Activated CD4-positive, CD25-positive, alpha-beta regulatory T cell treated with anti-CD3 and anti-CD28 coated beads, Interleukin-2, amount 50 U/mL, for 72 hours (primary cell): ENCODE measurements around the gene RASGRP2.

Experiments used
- DNase-seq: peaks from one replicate; pipeline ENCODE4 v3.0.0; 2021

RASGRP2 gene

DNA sequence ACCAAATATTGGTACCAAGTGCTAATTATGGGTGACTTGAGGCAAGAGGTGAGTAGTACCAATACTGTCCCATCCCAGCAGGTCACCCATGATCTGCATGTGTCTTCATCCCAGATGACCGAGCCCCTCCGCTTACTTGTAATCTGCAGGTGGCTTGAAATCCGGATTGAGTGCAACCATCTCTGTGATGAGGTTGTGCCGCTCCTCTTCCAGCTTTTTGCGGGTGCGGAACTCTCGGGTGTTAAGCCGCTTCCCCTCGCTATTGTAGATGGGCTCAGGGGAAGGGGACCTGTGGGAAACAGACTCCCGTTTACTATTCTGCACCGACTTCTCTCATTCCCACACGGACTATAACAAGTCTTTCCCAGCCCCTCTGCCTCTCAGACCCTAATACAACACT is 26.2 kb upstream of the RASGRP2 start:
- DNase-seq: peak; percentile 21

DNA sequence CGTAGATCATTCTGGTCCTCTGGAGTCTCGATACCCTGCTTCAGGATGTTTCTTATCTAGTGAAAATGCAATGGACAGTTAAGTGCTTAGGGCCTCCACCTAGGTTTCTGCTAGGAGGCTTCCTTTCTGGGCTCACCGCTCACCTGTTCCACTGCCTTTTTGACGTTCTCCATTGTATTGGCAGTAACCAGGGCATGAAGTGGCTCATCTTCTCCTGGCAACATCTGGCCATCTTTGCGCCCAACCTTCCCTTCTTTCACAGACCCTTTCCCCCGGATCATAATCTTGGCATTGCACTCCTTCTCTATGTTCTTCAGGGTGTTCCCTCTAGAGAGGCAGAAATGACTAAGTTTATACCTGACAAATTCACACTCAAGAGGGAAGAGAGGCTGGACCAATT is 25.3 kb upstream of the RASGRP2 start:
- DNase-seq: peak; percentile 8

DNA sequence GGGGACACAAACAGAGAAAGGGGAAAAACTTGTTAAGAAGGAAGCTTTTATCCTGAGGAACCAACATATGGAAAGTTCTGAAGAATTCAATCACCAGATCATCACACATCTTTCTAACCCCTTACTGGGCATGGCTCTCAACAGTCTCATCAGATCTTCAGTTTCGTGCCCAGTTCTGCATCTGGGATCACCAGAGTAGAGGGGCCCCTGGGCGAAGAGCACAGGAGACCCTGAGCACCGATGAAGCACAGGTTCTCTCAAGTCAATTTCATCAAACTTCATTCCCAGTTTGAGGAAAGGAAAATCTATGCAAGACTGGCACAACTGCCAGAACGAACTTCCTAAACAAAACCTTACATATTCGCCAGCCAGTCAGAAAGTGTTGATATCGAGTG is 24.4 kb upstream of the RASGRP2 start:
- no peak for DNase-seq

DNA sequence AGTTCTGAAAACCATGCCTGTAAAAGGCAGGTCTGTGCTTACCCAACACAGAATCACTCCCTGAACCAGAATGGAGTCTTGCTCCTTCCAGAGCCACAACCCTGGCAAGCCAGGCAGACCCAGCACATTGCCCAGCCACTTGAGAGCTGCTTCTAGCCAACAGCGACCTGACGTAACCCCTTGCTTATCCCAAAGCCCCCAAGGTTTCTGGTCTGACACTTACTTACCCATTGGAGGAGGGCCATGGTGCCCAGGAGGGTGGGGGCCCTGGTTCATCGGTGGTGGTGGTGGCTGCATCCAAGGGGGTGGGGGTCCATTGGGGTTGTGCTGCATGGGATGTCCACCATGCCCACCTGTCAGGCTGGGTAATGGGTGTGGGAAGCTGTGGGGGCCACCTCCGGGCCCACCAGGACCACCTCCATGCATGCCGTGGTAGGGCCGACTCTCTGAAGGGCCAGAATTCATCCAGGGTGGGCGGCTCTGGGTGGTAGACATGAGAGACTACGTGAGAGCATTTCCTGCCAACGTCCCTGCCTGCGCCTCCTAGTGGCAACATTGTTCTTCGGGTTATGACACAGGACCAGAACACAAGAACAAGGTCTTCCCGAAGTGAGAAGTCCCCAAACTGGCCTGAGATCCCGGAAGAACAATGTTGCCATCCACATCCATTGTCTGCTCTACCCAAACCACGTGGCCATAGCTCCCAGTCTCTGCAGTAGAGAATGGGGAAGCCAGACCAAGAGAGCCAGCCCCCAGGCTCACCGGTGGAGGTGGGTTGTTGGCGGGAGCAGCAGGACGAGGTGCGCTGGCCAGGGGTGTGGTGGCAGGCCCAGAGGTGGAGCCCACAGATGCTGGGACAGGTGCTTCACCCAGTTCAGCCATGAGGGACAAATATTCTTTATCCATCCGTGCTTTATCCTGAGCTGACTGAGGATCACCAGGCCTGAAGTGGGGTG is 23.7 kb upstream of the RASGRP2 start:
- DNase-seq: peak; percentile 77

DNA sequence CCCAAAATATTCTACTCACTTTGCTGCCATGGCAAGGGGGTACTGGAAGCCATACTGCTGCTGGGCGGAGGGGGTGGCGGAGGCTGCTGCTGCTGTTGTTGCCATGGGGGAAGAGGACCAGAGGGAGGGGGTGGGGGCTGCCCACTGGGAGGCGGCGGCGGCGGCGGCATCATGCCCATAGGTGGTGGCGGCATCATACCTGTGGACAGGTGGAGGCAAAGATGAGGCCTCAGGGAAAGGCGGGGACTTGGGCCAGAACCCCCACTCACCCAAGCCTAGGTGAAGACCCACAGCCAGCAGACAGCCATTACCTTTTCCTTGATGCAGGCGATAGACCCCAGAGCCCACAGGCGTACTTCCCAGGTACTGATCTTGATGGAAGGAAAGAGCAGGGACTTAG is 22.9 kb upstream of the RASGRP2 start:
- peak; percentile 26 for DNase-seq

DNA sequence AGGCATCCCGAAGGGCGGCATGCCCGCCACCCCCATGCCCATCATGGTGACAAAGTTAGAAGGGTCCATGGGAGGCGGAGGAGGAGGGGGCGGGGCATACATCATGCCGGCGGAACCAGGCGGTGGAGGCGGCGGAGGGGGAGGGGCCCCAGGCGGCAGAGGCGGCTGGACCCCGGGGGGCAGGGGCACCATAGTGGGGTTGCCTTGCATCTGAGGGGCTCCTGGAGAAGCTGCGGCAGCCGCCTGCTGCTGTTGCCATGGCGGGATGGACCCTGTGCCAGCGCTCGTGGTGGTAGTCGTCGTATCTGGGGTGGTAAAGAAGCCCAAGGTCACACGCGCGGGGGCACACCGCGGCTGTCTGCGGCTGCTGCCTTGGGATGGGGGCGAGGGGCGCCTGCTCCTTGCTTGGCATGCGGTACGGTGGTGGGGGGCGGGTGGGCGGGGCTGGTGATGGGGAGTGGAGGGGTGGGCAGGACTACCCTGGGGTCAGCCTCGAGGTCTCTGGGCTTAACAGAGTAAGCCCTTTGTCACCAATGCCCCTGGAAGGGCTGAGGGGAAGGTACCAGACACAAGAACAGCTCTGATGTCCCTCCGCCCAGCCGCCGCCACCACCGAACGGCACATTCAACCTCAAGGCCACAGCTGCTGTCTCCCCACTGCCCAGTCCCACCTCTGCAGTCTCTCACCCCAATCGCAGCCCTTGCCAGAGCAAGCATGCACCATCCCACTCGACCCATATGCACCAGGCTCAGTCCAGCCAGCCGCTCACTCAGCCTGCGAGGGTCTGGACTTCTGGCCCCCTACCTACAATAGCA is 22.1 kb upstream of the RASGRP2 start:
- DNase-seq: peak; percentile 30

DNA sequence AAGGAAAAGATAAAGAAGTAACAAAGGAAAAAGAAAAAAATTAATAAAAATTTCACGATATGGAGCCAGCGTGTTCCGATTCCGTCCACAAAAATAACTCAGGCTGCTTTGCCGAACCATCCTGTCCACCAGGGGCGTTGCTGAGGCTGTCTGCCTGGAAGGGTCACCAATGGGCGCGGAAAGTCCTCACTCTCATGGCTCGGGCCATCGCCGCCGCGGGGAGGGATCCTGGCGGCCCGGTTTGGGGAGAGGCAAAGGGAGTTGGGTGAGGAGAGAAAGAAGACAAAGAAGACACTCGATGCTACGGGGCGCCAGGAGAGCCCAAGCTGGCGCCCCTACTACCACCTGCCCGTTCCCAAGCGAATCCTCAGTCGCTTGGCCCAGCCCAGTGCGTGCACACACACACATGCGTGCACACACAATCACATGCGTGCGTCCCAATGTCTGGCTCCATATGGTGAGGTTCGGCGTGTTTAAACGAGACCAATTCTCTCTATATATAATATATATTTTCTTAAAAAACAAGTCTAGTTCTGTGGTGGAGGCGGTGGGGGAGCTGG is 21.4 kb upstream of the RASGRP2 start:
- DNase-seq: peak; percentile 29

DNA sequence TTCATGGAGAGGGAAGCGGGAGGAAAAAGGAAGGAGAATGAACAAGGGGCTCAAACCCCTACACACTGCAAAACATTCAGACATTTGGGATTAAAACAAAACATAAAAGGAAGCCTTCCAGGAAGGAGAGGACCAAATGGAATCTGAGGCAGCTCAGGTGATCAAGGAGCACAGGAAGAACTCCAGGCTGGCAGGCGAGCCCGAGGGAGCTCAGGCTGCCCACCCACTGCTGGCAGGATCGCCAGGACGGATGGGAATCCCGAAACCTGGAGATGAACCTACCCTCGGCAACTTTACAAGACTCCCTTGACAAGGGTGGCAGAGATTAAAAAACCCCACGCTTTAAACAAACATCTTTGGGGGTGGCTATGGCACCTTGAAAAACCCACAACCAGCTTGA is 20.8 kb upstream of the RASGRP2 start:
- peak; percentile 15 for DNase-seq

DNA sequence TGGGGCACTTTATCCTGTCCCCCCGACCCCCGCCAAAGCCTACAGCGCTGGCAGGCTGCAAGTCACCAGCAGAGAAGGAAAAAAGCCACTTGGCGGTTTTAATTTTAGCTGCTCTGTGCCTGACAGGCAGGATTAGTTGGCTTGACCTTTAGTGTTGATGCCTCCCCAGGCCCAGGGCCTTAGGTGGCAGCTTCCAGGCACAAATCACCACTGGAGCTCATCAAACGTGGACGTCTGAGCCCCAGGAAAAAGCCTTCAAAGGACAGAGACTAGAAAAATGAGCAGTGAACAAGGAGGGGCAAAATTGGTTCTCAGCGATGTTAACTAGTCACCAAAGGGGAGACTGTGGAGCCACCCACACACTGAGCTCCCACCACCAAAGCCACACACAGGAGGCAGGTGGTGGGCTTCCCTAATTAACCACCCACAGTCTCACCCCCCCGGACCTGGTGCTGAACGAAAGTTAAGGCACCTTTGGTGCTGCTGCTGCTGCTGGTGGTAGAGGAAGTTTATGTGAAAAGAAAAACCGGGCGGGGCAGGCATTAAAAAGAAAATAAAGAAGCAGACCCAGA is 20.2 kb upstream of the RASGRP2 start:
- peak; percentile 32 for DNase-seq

DNA sequence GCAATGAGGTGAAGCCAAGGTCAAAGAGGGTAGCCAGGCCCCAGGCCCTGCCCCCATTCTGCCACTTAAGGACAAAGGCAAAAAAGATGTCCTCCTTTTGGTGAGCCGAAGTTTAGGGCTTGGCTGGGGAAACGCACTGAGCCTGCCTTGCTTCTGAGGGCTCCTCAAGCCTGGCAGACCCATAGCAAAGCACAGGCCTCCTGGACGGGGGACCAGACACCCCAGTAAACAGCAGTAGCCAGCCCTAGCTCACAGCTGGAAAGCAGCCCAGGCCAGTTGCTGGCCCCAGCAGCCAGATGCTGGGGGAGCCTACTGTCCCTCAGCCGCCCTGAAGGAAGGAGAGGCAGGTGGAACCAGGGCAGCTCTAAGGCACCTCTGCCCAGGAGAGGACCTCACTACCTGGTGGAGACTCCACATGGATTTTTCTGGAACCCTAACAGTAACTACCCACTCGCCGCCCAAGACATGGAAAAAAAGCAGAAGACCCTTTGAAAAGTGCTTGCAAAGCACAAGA is 19.6 kb upstream of the RASGRP2 start:
- peak; percentile 30 for DNase-seq

DNA sequence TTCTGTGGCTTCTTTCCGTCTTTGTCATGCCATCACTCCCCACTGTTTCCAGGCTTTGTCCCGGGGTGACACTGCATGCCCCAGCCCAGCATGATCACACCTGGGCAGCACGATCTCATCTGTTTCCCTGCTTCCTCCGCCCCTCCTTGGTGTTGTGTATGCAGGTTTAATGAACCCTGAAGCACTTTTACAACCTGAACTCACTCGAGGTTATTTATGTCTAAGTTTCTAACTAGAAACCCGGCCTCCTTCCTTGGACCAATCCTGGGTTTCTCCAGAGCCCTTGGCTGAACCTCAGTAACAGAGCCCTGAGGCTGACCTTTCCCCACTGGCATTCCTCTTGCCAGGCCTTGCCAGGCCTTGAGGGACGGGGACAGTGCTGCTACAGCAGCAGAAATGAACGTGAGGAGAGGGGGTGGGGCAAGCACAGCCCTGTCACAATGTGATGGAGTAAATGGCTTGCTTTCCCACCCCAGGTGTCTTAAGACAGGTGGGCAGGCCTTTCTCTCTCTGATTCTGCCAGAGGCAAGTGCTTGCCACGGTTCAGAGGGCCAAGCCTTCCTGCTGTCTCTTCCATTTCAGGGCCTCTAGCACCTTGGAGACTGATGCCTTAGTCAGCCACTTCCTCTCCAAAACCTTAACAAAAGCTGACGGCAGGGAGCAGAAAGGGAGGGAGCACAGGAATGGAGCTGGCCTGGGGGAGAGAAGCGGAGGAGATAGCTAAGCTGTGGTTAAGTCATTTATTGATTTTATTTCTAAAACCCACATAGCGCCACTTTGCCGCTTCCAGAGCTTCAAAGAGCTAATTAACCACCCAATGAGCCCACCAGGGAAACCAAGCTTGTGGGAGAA is 19.0 kb upstream of the RASGRP2 start:
- peak; percentile 28 for DNase-seq

DNA sequence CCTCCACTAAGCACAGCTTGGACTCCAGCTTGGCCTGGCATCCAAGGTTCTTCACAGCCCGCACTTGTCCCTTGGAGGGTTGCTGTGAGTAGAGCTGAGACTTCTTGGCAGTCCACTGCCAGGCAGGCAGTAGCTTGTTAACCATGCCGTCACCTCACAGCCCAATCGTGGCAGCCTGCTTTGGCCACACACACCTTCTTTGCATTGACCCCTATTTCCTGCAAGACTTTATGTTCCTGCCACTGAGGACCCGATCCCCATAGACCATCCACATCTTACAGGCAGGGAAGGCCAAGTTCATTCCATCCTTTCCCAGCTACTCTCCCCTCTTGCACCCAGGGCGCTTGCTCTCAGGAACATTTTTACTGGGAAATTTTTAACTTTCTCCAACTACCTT is 18.3 kb upstream of the RASGRP2 start:
- peak; percentile 28 for DNase-seq

DNA sequence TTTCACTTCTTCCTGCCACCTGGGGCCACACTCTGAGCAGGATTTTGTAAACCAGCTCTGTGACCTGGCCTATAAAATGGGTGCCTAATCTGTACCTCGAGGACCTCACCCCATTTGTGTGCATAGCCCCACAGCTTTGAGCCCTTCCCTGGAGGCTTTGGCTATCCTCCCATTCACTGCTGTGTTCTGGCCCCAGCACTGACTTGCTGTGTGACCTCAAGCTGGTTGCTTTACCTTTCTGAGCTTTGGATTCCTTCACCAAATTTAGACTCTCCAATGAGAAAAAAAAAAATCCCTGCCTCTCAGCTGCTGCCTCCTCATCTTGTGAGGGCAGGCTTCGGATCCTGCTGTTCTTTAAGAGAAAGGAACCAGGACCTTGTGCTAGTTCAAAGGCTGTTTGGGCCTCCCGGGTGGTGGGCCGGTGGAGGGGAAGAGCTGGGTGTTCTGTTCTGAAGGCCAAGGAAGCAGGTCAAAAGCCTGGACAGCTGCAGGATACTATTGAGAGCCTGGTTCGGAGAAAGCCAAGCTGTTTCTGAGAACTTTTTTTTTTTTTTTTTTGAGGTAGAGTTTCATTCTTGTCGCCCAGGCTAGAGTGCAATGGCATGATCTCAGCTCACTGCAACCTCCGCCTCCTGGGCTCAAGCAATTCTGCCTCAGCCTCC is 16.9 kb upstream of the RASGRP2 start:
- peak; percentile 29 for DNase-seq

DNA sequence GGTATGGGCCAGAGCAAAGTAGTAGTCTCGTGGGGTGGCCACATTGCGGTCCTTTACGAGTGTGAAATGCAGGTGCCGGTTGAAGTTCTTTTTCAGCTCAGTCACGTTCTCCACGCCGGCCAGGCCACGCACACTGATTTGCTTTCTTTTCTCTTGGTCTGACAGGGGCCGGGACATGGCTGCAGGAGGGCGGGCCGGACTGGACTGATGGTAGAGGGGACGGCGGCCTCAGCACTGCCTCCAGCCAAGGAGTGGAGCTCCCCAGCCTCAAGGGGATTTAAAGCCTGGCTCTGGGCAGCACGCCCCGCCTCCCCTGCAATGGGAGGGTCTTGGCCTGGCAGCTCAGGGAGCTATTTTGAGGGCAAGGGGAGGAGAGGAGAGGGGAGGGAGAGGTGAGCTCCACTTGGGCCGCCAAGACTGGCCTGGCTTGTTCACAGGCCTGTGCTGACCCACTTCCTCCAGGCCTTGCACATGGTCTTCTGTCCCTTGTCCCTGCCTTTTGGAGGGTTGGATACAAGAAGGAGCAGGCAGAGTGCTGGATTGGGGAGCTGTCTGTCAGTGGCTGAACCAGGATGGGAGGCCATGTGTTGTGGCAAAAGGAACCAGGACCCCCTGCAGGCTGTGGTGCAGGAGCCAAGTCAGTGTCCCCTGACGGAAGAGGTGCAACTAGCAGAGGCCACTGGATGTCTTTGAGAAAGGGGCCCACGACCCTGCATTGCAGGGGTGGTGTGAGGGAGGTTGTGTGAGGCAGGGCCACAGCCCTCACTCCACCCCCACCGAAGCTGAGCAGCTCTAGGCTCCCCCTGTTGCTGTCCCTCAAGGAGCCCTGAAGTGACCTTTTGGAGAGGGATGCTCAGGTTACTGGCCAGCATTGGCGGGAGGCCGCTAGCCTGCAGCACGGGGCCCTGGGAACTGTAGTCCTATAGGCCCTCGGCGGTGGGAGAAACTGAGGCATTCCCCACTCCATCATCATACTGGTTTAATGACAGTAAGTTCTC is 16.1 kb upstream of the RASGRP2 start, which contains the start of gene PYGM:
TSS of gene PYGM (minus strand) at position 253 of the 998 bp plus-strand sequence. CDS start at position 177, 76 bp downstream.
- peak; percentile 22 for DNase-seq

DNA sequence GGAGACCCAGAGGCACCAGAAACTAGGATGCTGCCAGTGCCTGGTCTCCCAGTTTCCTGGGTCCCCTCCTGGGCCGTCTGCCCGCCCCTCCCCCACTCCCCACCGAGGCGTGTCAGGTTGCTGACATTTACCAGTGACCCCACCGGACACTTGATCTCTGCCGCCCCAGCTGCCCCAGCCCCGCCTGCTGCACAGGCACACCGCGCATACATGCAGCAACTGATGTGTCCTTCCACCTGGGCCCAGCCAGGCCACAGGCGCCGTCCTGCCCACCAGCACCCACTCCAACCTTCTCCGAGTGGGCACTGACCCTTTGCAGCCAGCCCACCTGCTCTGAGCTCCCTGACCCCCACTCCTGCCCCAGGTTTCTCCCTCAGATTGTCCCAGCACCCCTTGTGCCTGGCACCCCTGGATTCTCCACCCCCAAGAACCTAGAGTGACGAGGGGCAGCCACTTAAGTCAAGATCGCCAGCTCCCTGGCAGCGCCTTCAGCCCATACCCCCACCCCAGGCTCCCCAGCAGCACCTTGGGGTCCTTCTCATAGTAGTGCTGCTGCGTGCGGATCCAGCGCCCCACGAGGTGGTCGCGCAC is 15.3 kb upstream of the RASGRP2 start:
- DNase-seq: no peak

DNA sequence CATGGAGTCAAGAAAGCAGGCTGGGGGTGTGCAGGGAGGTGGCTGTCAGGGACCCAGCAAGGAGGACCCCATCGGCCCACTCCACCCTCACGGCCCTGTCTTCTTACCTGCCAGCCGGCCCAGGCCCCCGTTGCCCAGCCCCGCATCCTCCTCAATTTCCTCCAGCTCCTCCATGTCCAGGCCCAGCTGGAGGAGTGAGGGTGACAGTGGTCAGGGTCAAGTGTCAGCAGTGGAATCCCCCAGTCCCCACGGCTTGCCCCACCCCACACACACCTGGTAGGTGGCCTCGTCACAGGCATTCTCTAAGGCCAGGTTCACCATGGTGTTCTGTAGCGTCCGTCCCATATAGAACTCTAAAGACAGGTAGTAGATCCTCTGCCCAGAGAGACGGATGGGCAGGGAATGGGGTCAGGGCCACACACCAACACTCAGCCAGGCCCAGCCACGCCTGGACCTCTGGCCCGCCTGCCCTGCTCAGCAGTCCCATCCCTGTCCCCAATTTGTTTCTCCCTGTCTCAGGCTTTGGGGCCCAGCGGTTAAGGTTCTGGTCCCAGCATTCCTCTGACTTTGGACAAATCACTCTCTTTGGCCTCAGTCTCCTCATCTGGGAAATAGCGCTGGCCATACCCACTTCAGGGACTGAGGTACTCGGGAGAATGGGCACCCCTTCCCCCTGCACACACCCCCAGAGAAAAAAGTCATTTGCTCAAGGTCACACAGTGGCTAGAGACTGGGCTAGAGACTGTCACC is 14.6 kb upstream of the RASGRP2 start:
- DNase-seq: no peak

DNA sequence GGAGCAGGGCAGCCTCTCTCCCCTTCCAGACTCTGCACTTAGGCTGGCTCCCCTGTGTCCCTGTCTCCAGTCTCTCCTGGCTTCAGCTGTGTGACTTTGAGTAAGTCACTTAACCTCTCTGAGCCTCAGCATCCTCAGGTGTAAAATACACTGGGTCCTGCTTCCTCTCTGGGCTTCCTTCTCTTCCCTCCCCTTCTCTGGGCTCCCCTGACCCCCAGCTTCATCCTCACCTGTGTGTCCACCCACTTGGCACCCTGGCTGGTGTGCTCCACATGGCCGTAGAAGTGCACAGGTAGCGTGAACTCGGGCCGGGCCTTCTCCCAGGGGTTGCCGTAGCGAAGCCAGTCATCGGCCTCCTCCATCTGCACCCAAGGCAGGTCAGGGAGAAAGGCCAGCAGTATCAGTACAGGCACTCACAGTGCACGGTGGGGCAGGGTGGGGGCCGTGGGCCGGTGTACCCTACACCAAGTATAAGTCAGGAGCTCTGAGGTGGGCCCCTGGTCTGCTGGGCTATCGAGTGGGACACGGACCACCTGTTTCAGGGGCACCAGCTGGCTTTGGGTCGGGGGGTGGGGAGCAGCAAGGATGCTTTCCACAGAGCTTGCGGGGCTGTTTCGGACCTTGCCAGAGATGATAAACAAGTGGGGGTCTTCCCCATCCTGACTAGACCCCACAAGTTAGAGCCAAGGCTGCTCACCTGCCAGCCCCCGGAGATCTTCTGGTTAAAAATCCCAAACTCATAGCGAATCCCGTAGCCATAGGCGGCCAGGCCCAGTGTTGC is 13.8 kb upstream of the RASGRP2 start:
- DNase-seq: peak; percentile 23
